Heart left ventricle (tissue), 13 donors: ENCODE measurements around the gene TYMP.

Experiments
- POLR2A ChIP-seq, 2 donors: fragments of 450-650 bp; IDR thresholded peaks; one replicate each; pipeline ENCODE4 v1.6.1; 2017; ENCODE audit warnings: antibody characterized with exemption in 2 of 2, mild to moderate bottlenecking in 2 of 2, moderate library complexity in 2 of 2
- TF ChIP-seq, protein P1 (sequence below), 12 donors: fragments of 200-600 bp; sonication (generic) in 4 of 12; IDR thresholded peaks; one replicate each; pipeline versions ENCODE4 v1.5.0 to v1.8.0; 2018 to 2022; ENCODE audit warnings: antibody characterized with exemption in 12 of 12, mild to moderate bottlenecking in 5 of 12
- donor health status: ischemic (EF 13 %, LVEDD 7.1; RV severe dilation, severe dysfunction).
- donor health status: DM: no; HTN: yes; CAD: no.
- donor health status: DM: no; HTN: no; CAD: no.
- donor health status: ischemic (EF 25% LVEDD 6.9; RV normal size, moderate dysfunction).
- donor health status: ischemic (EF 25% LVEDD 5.7; RV mildly dilated, moderate dysfunction).
- donor health status: ischemic (EF 35%, LVEDD 5.7; RV mildly dilated, moderate dysfunction).
- donor health status: nonischemic (EF 11% LVEDD 7.7; RV severe dilation, severe dysfunction).
- donor health status: DM: yes; HTN: yes; CAD: no.
- donor health status: PGD.
- donor health status: ischemic (EF 29% LVEDD 5.4; RV normal size, mild dysfunction).
- donor health status: nonischemic (EF 23%, LVEDD 6.1; RV moderate dilation, normal function).

DNA sequence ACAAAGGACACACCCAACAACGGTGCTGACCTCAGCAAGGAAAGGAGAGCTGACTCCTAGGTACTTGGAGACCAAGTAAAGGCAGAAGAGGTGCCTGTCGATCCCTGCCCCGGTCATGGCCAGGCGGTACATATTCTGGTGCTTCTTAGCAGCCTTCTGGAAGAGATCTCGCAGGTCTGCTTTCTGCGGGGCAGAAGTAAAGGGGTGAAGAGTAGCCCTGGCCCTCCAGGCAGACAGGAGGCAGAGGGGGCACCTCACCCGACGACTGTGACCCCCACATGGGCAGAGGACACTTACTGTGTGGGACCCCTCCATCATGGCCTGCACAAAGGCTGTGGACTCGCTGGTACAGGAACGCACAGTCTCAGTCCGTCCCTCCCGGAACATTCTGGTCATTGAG lies 41.0 kb upstream of the TYMP start:
- TF ChIP-seq, protein P1, sequence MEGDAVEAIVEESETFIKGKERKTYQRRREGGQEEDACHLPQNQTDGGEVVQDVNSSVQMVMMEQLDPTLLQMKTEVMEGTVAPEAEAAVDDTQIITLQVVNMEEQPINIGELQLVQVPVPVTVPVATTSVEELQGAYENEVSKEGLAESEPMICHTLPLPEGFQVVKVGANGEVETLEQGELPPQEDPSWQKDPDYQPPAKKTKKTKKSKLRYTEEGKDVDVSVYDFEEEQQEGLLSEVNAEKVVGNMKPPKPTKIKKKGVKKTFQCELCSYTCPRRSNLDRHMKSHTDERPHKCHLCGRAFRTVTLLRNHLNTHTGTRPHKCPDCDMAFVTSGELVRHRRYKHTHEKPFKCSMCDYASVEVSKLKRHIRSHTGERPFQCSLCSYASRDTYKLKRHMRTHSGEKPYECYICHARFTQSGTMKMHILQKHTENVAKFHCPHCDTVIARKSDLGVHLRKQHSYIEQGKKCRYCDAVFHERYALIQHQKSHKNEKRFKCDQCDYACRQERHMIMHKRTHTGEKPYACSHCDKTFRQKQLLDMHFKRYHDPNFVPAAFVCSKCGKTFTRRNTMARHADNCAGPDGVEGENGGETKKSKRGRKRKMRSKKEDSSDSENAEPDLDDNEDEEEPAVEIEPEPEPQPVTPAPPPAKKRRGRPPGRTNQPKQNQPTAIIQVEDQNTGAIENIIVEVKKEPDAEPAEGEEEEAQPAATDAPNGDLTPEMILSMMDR (IDR thresholded peaks at IDR 0.05), result no peak
- TF ChIP-seq POLR2A (IDR thresholded peaks at IDR 0.05), result no peak
